ENCODE data around the gene IFFO2.
"Not testable (repeated sequence)": the region's sequence is repeated elsewhere in the genome, so short reads cannot be mapped to it uniquely, and the experiment has no call there.

Gene IFFO2

DNA sequence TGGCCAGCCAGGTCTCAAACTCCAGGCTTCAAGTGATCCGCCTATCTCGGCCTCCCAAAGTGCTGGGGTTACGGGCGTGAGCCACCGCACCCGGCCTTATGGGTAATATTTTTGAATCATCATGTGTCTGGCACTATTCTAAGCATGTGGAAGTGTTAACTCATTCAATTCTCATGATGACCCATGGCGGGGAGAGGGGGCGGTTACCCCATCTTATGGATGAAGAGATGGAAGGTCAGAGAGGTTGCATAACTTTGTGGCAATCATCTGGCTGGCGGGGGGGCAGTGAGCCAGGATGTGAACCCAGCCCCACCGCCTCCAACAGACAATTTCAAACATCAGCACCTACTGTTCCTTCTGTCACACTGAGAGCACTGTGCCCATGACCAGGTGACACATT is 85.5 kb downstream of the IFFO2 start:
- no peaks in the 10 kb centered on the region for H3K9me3 ChIP-seq (ENCODE audit: low read length)
- no peaks in the 10 kb centered on the region for H3K4me1 ChIP-seq (ENCODE audit: insufficient read depth, low read length)
- H3K27me3 ChIP-seq (ENCODE audit: insufficient read depth, low read length) = peaks cover 6% of the 10 kb centered on the region
- H2AFZ ChIP-seq (ENCODE audit: low read depth, low read length) = no peak overlapping the region
- no peaks in the 10 kb centered on the region for H3K36me3 ChIP-seq (ENCODE audit: insufficient read depth, low read length)
- no peak overlapping the region for H3K4me3 ChIP-seq (ENCODE audit: low read length)

DNA sequence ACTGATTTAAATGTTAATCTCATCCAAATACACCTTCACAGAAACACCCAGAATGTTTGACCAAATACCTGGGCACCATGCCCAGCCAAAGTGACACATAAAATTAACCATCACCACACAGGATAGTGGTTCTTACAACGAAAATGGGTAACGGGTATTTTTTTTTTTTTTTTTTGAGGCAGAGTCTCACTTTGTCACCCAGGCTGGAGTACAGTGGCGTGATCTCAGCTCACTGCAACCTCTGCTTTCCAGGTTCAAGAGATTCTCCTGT is 85.9 kb downstream of the IFFO2 start:
- not testable (repeated sequence) for H2AFZ ChIP-seq (ENCODE audit: low read depth, low read length); H3K9me3 ChIP-seq (ENCODE audit: low read length); H3K36me3 ChIP-seq (ENCODE audit: insufficient read depth, low read length); H3K4me1 ChIP-seq (ENCODE audit: insufficient read depth, low read length); H3K27me3 ChIP-seq (ENCODE audit: insufficient read depth, low read length); H3K4me3 ChIP-seq (ENCODE audit: low read length)

GRCh38 chr1:18869847-18870594 is 86.5 kb downstream of the IFFO2 start:
- Histone ChIP-seq H2AFZ (ENCODE audit: low read depth, low read length) (no peak overlapping the region), H3K9me3 (ENCODE audit: low read length) (no peaks in the 10 kb centered on the region), H3K27me3 (ENCODE audit: insufficient read depth, low read length) (peaks cover 11% of the 10 kb centered on the region), H3K4me3 (ENCODE audit: low read length) (no peak overlapping the region), H3K4me1 (ENCODE audit: insufficient read depth, low read length) (no peaks in the 10 kb centered on the region), H3K36me3 (ENCODE audit: insufficient read depth, low read length) (no peaks in the 10 kb centered on the region)

- no peaks in the 10 kb centered on the region for H3K9me3 ChIP-seq (ENCODE audit: low read length)
Measured at GRCh38 chr1:18868801-18869424, 87.6 kb downstream of the IFFO2 start.

DNA sequence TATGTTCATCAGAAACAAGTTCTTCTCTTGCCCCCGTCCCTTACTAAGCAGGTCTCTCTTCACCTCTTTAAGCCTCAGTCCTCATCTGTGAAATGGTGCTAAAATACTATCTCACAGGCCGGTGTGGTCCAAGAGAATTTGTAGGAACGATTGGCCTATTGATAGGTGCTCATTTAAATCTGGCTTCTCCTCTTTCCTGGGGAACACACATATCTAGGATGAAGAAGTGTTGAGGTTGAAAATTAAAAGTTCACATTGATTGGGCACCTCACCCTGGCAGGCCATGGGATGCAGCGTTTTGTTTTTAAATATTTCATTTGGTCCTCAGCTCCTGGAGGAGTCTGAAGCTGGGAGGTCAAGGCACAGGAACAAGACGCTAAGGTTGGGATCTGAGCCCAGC is 88.1 kb downstream of the IFFO2 start:
- H3K9me3 ChIP-seq (ENCODE audit: low read length) = no peaks in the 10 kb centered on the region
- H3K36me3 ChIP-seq (ENCODE audit: insufficient read depth, low read length) = no peaks in the 10 kb centered on the region
- peaks cover 19% of the 10 kb centered on the region for H3K27me3 ChIP-seq (ENCODE audit: insufficient read depth, low read length)
- no peak overlapping the region for H2AFZ ChIP-seq (ENCODE audit: low read depth, low read length)
- no peaks in the 10 kb centered on the region for H3K4me1 ChIP-seq (ENCODE audit: insufficient read depth, low read length)
- H3K4me3 ChIP-seq (ENCODE audit: low read length) = no peak overlapping the region

More at GRCh38 chr1:18868801-18869424, 87.6 kb downstream of the IFFO2 start:
- peaks cover 17% of the 10 kb centered on the region for H3K27me3 ChIP-seq (ENCODE audit: insufficient read depth, low read length)
- H2AFZ ChIP-seq (ENCODE audit: low read depth, low read length) = no peak overlapping the region
- H3K4me3 ChIP-seq (ENCODE audit: low read length) = no peak overlapping the region
- no peaks in the 10 kb centered on the region for H3K36me3 ChIP-seq (ENCODE audit: insufficient read depth, low read length)
- H3K4me1 ChIP-seq (ENCODE audit: insufficient read depth, low read length) = no peaks in the 10 kb centered on the region

- no peaks in the 10 kb centered on the region for H3K9me3 ChIP-seq (ENCODE audit: low read length)
- H3K4me1 ChIP-seq (ENCODE audit: insufficient read depth, low read length) = no peaks in the 10 kb centered on the region
- no peak overlapping the region for H3K4me3 ChIP-seq (ENCODE audit: low read length)
- peaks cover 19% of the 10 kb centered on the region for H3K27me3 ChIP-seq (ENCODE audit: insufficient read depth, low read length)
- no peaks in the 10 kb centered on the region for H3K36me3 ChIP-seq (ENCODE audit: insufficient read depth, low read length)
- no peak overlapping the region for H2AFZ ChIP-seq (ENCODE audit: low read depth, low read length)
Measured at GRCh38 chr1:18866846-18867245, 89.6 kb downstream of the IFFO2 start.

DNA sequence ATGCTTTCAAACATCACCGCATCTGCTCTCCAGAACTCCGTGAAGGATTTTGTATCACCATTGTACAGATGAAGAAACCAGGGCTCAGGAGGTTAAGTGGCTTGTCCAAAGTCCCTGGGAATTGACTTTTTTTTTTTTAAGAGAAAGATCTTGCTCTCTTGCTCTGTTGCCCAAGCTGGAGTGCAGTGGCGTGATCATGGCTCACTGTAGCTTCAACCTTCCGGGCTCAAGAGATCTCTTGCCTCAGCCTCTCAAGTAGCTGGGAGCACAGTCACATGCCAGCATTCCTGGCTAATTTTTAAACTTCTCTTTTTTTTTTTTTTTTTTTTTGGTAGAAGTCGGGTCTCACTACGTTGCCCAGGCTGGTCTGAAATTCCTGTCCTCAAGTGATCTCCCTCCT is 90.2 kb downstream of the IFFO2 start:
- Histone ChIP-seq H3K4me3 (ENCODE audit: low read length) (no peak overlapping the region), H3K36me3 (ENCODE audit: insufficient read depth, low read length) (no peaks in the 10 kb centered on the region), H2AFZ (ENCODE audit: low read depth, low read length) (no peak overlapping the region), H3K4me1 (ENCODE audit: insufficient read depth, low read length) (no peaks in the 10 kb centered on the region), H3K9me3 (ENCODE audit: low read length) (no peaks in the 10 kb centered on the region), H3K27me3 (ENCODE audit: insufficient read depth, low read length) (peaks cover 19% of the 10 kb centered on the region)

DNA sequence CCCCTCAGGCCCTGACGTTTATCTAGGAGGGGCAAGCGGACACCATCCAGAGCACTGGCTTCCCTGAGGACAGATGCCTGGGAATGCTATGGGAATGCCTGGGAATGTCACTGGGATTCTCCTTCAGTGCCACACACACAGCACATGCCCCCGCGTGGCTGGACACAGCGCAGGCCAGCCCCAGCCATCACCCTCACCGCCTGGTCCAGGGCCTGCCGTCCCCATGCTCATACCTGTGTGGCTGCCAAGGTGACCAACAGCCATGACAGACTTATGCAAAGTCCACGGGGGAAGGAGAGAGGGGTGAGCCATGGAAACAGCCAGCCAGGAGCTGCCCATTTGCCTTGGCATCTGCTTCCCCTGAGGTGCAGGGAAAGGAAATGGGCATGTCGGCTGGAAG is 91.3 kb downstream of the IFFO2 start:
- Histone ChIP-seq H3K27me3 (ENCODE audit: insufficient read depth, low read length) (peaks cover 22% of the 10 kb centered on the region), H2AFZ (ENCODE audit: low read depth, low read length) (no peak overlapping the region), H3K4me1 (ENCODE audit: insufficient read depth, low read length) (no peaks in the 10 kb centered on the region), H3K9me3 (ENCODE audit: low read length) (no peaks in the 10 kb centered on the region), H3K36me3 (ENCODE audit: insufficient read depth, low read length) (no peaks in the 10 kb centered on the region), H3K4me3 (ENCODE audit: low read length) (no peak overlapping the region)

DNA sequence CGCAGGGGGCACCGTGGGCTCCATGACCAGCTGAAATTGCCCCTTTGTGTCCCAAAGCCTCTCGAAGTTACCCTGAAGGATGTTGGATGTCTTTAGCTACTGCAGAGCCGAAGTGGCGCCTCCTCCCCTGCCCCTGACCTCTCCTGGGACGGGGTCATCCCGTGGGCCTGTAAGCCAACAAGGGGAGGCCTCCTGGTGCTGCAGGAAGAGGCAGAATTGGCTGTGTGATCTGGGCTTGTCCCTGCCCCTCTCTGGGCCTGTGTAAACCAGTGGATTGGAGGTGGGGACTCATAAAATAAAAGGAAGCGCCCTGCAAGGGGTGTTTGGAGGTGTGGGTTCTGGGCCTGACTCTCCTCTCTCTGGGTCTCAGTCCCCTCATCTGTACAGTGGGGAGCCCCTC is 94.9 kb downstream of the IFFO2 start:
- Histone ChIP-seq H3K4me3 (ENCODE audit: low read length) (no peak overlapping the region), H3K9me3 (ENCODE audit: low read length) (no peaks in the 10 kb centered on the region), H3K27me3 (ENCODE audit: insufficient read depth, low read length) (peaks cover 20% of the 10 kb centered on the region), H2AFZ (ENCODE audit: low read depth, low read length) (no peak overlapping the region), H3K4me1 (ENCODE audit: insufficient read depth, low read length) (no peaks in the 10 kb centered on the region), H3K36me3 (ENCODE audit: insufficient read depth, low read length) (no peaks in the 10 kb centered on the region)

DNA sequence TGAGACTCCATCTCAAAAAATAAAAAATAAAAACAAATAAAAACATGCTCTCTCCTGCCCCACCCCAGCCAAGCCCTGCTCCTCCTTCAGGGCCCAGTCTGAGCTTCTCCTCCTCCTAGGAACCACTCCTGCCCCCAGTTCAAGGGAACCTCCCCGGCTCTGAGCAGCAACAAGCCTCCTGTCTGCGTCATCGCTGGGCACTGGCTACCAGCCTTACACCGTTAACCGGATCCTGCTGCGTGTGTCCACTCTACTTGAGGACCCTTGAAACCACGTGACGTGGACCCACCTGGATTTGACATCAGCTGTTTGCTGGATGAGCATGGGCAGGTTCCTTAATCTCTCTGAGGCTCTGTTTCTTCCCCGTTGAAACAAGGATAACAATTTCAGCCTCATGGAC is 95.4 kb downstream of the IFFO2 start:
- no peak overlapping the region for H2AFZ ChIP-seq (ENCODE audit: low read depth, low read length)
- no peak overlapping the region for H3K4me3 ChIP-seq (ENCODE audit: low read length)
- H3K27me3 ChIP-seq (ENCODE audit: insufficient read depth, low read length) = peaks cover 17% of the 10 kb centered on the region
- H3K4me1 ChIP-seq (ENCODE audit: insufficient read depth, low read length) = no peaks in the 10 kb centered on the region
- no peaks in the 10 kb centered on the region for H3K36me3 ChIP-seq (ENCODE audit: insufficient read depth, low read length)
- no peaks in the 10 kb centered on the region for H3K9me3 ChIP-seq (ENCODE audit: low read length)

- no peaks in the 10 kb centered on the region for H3K9me3 ChIP-seq (ENCODE audit: low read length)
- H3K36me3 ChIP-seq (ENCODE audit: insufficient read depth, low read length) = no peaks in the 10 kb centered on the region
- no peak within 1 kb of the TSS for H2AFZ ChIP-seq (ENCODE audit: low read depth, low read length)
- H3K4me1 ChIP-seq (ENCODE audit: insufficient read depth, low read length) = no peaks in the 10 kb centered on the region
- peaks cover 7% of the 10 kb centered on the region for H3K27me3 ChIP-seq (ENCODE audit: insufficient read depth, low read length)
- no peak within 1 kb of the TSS for H3K4me3 ChIP-seq (ENCODE audit: low read length)
Measured at GRCh38 chr1:18859560-18859959, 96.9 kb downstream of the IFFO2 start, which contains the start of gene TAS1R2. Gene TAS1R2 (minus strand): TSS chr1:18859660. CDS start chr1:18859660, 0 bp downstream.

DNA sequence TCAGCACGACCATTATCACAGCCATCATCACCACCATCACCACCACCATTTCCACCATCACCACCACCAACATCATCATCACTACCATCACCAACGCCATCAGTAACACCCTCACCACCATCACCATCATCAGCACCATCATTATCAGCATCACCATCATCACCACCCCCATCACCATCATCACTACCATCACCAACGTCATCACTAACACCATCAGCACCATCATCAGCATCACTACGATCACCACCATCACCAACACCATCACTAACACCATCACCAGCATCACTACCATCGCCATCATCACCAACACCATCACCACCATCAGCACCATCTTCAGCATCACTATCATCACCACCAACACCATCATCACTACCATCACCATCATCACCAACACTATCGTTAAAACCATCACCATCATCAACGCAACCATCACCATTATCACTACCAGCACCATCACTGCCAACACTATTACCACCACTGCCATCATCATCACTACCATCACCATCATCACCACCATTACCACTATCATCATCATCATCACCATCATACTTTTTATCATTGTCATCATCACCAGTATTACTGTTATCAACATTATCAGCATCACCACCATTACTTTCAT is 98.3 kb downstream of the IFFO2 start:
- Histone ChIP-seq H3K4me1 (ENCODE audit: insufficient read depth, low read length) (no peaks in the 10 kb centered on the region), H3K4me3 (ENCODE audit: low read length) (no peak overlapping the region), H3K9me3 (ENCODE audit: low read length) (no peaks in the 10 kb centered on the region), H3K36me3 (ENCODE audit: insufficient read depth, low read length) (no peaks in the 10 kb centered on the region), H3K27me3 (ENCODE audit: insufficient read depth, low read length) (peaks cover 3% of the 10 kb centered on the region), H2AFZ (ENCODE audit: low read depth, low read length) (no peak overlapping the region)

GRCh38 chr1:18856435-18856834 is 100.0 kb downstream of the IFFO2 start:
- no peaks in the 10 kb centered on the region for H3K9me3 ChIP-seq (ENCODE audit: low read length)
- no peaks in the 10 kb centered on the region for H3K4me1 ChIP-seq (ENCODE audit: insufficient read depth, low read length)
- H2AFZ ChIP-seq (ENCODE audit: low read depth, low read length) = no peak overlapping the region
- peaks cover 12% of the 10 kb centered on the region for H3K27me3 ChIP-seq (ENCODE audit: insufficient read depth, low read length)
- H3K4me3 ChIP-seq (ENCODE audit: low read length) = no peak overlapping the region
- no peaks in the 10 kb centered on the region for H3K36me3 ChIP-seq (ENCODE audit: insufficient read depth, low read length)
